ENCODE measurements around the gene CDYL2.

GRCh38 chr16:80733407-80733806 lies 71.0 kb downstream of the CDYL2 start:
- TF ChIP-seq POLR2A (IDR thresholded peaks at IDR 0.05) (no peak), CTCF (IDR thresholded peaks at IDR 0.05 in 4 of 5, conservative IDR thresholded peaks at IDR 0.05 in 1 of 5) (no peak)
